OCI-LY3 (cell line): ENCODE data around the gene APBA1.

Experiments
- H2AFZ ChIP-seq: fragments of 200-600, 300-600 bp; shearing (Covaris generic); 2 replicates; pipeline ENCODE4 v1.6.0; 2014; ENCODE audit warnings: antibody characterized with exemption, low read depth, low read length
- H3K27ac ChIP-seq: fragments of 200-600, 300-600 bp; sonication (generic); 2 replicates; pipeline ENCODE4 v1.5.1; 2014; ENCODE audit warnings: mild to moderate bottlenecking, low read length, moderate library complexity, mixed read lengths
- H3K27me3 ChIP-seq: fragments of 200-600, 300-600 bp; sonication (generic); 2 replicates; pipeline ENCODE4 v1.6.1; 2014; ENCODE audit warnings: low read depth, low read length, mixed read lengths
- H3K36me3 ChIP-seq: fragments of 200-600, 300-600 bp; sonication (generic); replicated peaks from 2 replicates; pipeline ENCODE3; 2014; ENCODE audit warnings: low read depth, low read length, mixed read lengths
- H3K4me1 ChIP-seq: fragments of 300-600, 200-600 bp; sonication (generic); 2 replicates; pipeline ENCODE4 v1.6.1; 2014; ENCODE audit warnings: low read length, mixed read lengths
- H3K4me2 ChIP-seq: fragments of 200-600, 300-600 bp; sonication (generic); 2 replicates; pipeline ENCODE4 v1.6.1; 2014; ENCODE audit warnings: low read length, mixed read lengths
- H3K4me3 ChIP-seq: fragments of 300-600, 200-600 bp; sonication (generic); 2 replicates; pipeline ENCODE4 v1.5.1; 2014; ENCODE audit warnings: antibody characterized with exemption, mild to moderate bottlenecking, low read length, moderate library complexity
- H3K79me2 ChIP-seq: fragments of 300-600, 200-600 bp; shearing (Covaris generic); 2 replicates; pipeline ENCODE4 v1.6.1; 2014; ENCODE audit warnings: mild to moderate bottlenecking, low read length, mixed read lengths
- H3K9ac ChIP-seq: fragments of 300-600, 200-600 bp; shearing (Covaris generic); 2 replicates; pipeline ENCODE4 v1.6.0; 2014; ENCODE audit warnings: mild to moderate bottlenecking, low read length, moderate library complexity
- H3K9me3 ChIP-seq: fragments of 200-600, 300-600 bp; shearing (Covaris generic); 2 replicates; pipeline ENCODE4 v1.6.1; 2014; ENCODE audit warnings: low read length, mixed read lengths; ENCODE audit not compliant: insufficient read depth
- H4K20me1 ChIP-seq: fragments of 200-600, 300-600 bp; sonication (generic); 2 replicates; pipeline ENCODE4 v1.6.1; 2016; ENCODE audit warnings: low read length, mixed read lengths; ENCODE audit not compliant: insufficient read depth
- EZH2phosphoT487 ChIP-seq: fragments of 200-600 bp; shearing (Covaris generic); IDR thresholded peaks from 2 replicates; pipeline ENCODE4 v1.6.1; 2018; ENCODE audit warnings: antibody characterized with exemption, mixed run types, low read depth
- TF ChIP-seq, protein P1 (sequence below): fragments of 200-600, 300-600 bp; sonication (generic); IDR thresholded peaks from 2 replicates; pipeline ENCODE4 v1.5.1; 2014; ENCODE audit warnings: antibody characterized with exemption, low read length, low read depth

APBA1 gene

DNA sequence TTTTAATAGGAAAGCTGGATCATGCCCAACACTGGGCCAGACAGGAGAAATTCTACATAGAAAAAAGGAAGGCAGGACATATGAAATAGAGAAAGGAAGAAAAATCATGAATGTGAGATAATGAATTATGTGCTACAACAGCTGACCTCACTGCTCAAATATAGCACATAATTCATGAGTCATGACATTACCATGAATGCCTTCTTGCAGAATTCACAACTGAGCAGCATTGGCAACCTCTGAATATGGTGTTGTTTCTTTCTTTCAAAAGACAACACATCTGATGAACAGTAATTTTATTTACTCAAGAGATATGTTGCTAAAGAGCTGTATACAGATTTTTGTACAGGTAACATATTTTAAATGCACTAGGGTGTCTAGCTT is 34.4 kb downstream of the APBA1 start:
- Histone ChIP-seq H3K27ac (no peak overlapping the region), H4K20me1 (no peaks in the 10 kb centered on the region), H3K79me2 (no peaks in the 10 kb centered on the region)

GRCh38 chr9:69637193-69637816 is 34.9 kb downstream of the APBA1 start:
- no peaks in the 10 kb centered on the region for H3K79me2 ChIP-seq
- no peaks in the 10 kb centered on the region for H3K9me3 ChIP-seq
- no peaks in the 10 kb centered on the region; the same call in 1 of the 2 replicates for H3K27me3 ChIP-seq
- no peaks in the 10 kb centered on the region for H4K20me1 ChIP-seq
- H3K36me3 ChIP-seq: no peaks in the 10 kb centered on the region
- TF ChIP-seq, protein P1, sequence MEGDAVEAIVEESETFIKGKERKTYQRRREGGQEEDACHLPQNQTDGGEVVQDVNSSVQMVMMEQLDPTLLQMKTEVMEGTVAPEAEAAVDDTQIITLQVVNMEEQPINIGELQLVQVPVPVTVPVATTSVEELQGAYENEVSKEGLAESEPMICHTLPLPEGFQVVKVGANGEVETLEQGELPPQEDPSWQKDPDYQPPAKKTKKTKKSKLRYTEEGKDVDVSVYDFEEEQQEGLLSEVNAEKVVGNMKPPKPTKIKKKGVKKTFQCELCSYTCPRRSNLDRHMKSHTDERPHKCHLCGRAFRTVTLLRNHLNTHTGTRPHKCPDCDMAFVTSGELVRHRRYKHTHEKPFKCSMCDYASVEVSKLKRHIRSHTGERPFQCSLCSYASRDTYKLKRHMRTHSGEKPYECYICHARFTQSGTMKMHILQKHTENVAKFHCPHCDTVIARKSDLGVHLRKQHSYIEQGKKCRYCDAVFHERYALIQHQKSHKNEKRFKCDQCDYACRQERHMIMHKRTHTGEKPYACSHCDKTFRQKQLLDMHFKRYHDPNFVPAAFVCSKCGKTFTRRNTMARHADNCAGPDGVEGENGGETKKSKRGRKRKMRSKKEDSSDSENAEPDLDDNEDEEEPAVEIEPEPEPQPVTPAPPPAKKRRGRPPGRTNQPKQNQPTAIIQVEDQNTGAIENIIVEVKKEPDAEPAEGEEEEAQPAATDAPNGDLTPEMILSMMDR: no peak
- no peak for TF ChIP-seq EZH2phosphoT487
- H2AFZ ChIP-seq: no peak overlapping the region
- H3K4me3 ChIP-seq: no peak overlapping the region
- H3K4me2 ChIP-seq: no peak overlapping the region
- no peak overlapping the region for H3K27ac ChIP-seq
- H3K9ac ChIP-seq: no peak overlapping the region
- no peaks in the 10 kb centered on the region for H3K4me1 ChIP-seq

More for the DNA sequence above, 34.4 kb downstream of the APBA1 start:
- Histone ChIP-seq H3K4me2 (no peak overlapping the region), H3K27me3 (no peaks in the 10 kb centered on the region; the same call in 1 of the 2 replicates), H3K36me3 (no peaks in the 10 kb centered on the region), H3K9ac (no peak overlapping the region), H2AFZ (no peak overlapping the region), H3K9me3 (no peaks in the 10 kb centered on the region), H3K4me3 (no peak overlapping the region), H3K4me1 (no peaks in the 10 kb centered on the region)
- TF ChIP-seq, protein P1: no peak
- no peak for TF ChIP-seq EZH2phosphoT487

GRCh38 chr9:69633716-69634115 is 38.5 kb downstream of the APBA1 start:
- no peak overlapping the region for H3K27ac ChIP-seq
- H3K4me2 ChIP-seq: no peak overlapping the region
- no peaks in the 10 kb centered on the region for H4K20me1 ChIP-seq
- no peaks in the 10 kb centered on the region; the same call in 1 of the 2 replicates for H3K27me3 ChIP-seq
- H3K4me1 ChIP-seq: no peaks in the 10 kb centered on the region
- H3K4me3 ChIP-seq: no peak overlapping the region
- no peak for TF ChIP-seq EZH2phosphoT487
- TF ChIP-seq, protein P1: no peak
- no peaks in the 10 kb centered on the region for H3K9me3 ChIP-seq
- H3K79me2 ChIP-seq: no peaks in the 10 kb centered on the region
- no peak overlapping the region for H2AFZ ChIP-seq
- no peaks in the 10 kb centered on the region for H3K36me3 ChIP-seq
- H3K9ac ChIP-seq: no peak overlapping the region

DNA sequence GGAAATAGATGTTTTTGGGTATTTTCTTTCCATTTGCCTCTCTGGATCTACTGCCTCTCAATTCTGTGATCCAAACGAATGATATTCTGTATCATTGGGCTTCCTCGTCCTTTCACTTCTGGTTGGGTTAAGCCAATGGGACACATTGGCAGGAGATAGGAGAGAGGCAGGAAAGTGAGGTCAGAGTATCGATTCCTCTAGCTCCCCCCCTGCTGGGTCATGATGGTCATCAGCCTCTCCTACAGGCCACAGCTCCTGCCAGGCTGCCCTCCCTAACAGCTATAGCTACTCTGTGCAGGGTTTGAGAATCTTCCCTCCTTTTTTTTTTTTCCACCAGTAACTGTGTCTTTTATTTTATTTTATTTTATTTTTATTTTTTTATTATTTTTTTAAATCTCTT is 39.4 kb downstream of the APBA1 start:
- Histone ChIP-seq H2AFZ (no peak overlapping the region), H3K36me3 (no peaks in the 10 kb centered on the region), H3K4me3 (no peak overlapping the region), H3K27ac (no peak overlapping the region), H4K20me1 (no peaks in the 10 kb centered on the region), H3K9ac (no peak overlapping the region), H3K4me1 (no peaks in the 10 kb centered on the region), H3K79me2 (no peaks in the 10 kb centered on the region), H3K4me2 (no peak overlapping the region), H3K27me3 (no peaks in the 10 kb centered on the region; the same call in 1 of the 2 replicates), H3K9me3 (no peaks in the 10 kb centered on the region)
- TF ChIP-seq, protein P1: no peak
- no peak for TF ChIP-seq EZH2phosphoT487
